HG02798 (cell line): ENCODE data around the gene MAGT1.
"Not testable (repeated sequence)": the region's sequence is repeated elsewhere in the genome, so short reads cannot be mapped to it uniquely, and the experiment has no call there.

ENCODE experiments used
- ATAC-seq: cut with Tn5 transposase; IDR thresholded peaks from one replicate; pipeline ENCODE4 v1.9.1; 2021; ENCODE audit warnings: mild to moderate bottlenecking; ENCODE audit not compliant: unreplicated experiment, poor library complexity

MAGT1 gene

DNA sequence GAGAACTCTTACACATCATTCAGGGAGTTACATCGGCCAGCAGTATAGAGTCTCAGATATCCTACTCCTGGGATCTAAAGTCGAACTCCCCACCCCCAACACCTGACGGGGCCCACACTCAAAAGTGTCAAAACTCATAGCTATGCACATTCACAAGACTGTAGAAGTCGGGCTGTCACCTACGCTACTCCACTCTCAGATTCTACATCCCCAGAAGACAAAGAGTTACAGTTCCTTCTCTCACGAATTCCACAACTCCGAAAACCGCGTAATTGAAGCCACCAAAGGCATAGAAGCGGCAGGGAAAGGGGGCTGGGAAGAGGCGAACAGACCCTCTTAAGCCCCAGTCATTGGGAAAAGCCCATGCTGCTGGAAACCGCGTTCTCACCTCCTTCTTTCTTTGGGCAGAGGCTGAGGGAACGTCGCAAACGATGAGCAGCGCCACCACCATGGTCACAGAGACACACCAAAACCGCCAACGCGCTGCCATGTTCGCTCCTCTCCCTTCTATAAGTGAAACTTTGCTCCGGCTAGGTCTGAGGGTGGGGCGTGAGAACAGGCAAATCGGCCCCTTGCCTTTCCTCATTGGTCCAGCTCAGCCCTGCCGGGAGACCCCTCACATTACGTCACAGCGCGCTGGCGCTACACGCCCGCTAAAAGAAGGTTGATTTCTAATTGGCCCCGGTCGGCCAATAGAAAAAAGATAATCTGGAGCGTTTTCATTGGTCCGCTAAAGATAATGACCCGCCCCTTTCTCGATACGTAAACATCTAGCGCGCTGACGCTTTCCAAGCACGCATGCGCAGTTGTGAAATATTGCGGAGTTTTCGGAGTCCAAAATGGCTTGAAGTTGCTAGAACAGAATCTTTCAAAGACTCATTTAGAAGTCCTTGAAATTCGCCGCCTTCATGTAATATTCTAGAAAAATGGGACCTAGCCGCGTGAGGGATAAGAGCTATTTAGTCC, at the start of gene MAGT1:
TSS of gene MAGT1 (minus strand) at position 515 of the 966 bp plus-strand sequence. CDS start at position 490, 25 bp downstream.
- peak; percentile 94 for ATAC-seq

DNA sequence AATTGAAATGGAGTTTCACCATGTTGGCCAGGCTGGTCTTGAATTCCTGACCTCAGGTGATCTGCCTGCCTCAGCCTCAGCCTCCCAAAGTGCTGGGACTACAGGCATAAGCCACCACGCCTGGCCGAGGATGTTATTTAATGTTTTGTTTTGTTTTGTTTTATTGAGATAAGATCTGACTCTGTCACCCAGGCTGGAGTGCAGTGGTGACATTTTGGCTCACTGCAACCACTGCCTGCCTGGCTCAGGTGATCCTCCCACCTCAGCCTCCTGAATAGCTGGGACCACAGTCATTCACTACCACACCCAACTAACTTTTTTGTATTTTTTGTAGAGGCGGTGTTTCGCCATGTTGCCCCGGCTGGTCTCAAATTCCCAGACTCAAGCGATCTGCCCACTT, 49.8 kb upstream of the MAGT1 start:
- ATAC-seq: not testable (repeated sequence)

DNA sequence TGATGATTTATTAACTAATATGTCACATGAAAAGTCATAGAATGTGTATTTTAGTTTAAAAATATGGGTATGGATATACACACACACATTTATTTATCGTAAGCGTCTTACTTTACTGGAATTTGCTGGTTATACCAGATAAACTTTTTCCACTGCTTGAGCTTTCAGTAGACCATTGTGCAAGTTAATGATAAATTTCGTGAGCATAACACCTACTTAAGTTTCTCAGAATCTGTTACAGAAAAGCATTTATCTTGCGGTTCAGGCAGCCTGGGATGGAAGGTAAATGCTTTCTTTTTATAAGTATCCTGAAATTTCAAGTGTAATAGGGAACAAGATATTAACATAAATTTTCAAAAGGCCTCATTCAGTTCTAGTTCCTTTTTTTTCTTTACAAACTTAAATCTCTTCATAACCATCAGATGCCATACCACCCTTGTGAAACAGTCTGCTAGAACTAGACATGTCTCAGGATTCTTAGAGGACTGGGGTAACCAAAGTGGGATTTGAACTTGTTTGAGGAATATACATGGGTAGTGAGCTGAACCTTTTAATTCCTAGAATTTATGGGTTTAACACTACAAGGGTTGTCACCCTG, 42.9 kb upstream of the MAGT1 start:
- ATAC-seq: no peak

- ATAC-seq: no peak
Measured at GRCh38 chrX:77937291-77937690, 42.1 kb upstream of the MAGT1 start.

- no peak for ATAC-seq
Measured at GRCh38 chrX:77936299-77936698, 41.1 kb upstream of the MAGT1 start.

DNA sequence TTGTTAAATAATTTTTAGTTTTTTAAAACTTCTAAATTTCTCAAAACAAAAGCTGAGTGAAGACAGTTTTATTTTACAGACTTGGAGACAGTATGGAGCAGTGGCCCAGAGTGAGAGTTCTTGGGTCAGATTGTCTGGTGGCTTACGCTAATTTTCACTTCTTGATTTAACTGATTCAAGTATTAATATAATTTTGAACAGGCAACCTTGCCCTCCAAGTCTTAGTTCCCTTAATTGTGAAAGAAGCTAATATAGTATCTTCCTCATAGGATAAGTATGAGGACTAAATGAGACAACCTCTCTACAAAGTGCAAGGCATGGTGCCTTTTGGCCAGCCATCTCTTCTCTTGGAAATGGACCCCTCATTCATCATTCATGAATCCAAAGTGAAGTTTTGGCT, 40.7 kb upstream of the MAGT1 start:
- no peak for ATAC-seq

DNA sequence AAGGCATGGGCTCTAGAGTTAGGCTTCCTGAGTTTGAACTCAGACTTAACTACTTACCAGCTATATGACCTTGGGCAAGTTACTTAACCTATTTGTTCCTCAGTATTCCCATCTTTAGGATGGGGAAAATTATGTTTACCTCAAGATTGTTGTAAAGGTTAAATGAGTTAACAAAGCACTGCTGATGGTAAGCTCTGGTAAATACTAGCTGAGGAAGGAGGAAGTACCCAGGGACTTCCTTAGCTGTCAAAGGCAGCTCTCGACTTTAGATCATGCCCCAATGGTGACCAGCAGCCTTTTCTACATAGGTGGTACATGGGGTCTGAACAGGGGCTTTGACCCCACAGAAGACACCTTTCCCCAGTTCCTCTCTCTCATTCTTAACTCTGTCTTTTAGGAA, 35.3 kb upstream of the MAGT1 start:
- no peak for ATAC-seq

DNA sequence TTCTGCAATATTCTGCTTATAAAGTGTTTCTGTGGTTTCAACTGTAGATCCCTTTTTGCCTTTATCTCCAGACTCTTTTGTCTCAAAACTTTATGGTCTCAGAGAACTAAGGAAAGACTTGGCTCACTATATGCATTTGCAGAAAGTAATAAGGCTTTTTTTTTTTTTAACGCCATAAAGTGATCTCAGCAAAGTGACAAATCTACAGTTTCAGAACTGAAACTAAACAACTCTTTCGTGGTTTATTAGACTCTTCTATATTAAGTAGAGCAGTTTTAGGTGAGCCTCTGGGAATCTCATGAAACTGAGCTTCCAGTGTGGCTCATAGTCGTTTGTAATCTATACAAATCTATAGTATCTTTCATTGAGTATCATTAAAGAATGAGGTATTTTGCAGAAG, 30.5 kb upstream of the MAGT1 start:
- ATAC-seq: no peak

GRCh38 chrX:77924320-77924859, 29.2 kb upstream of the MAGT1 start:
- no peak for ATAC-seq

- ATAC-seq: no peak
Measured at GRCh38 chrX:77922787-77923186, 27.6 kb upstream of the MAGT1 start.

- ATAC-seq: not testable (repeated sequence)
Measured at GRCh38 chrX:77919370-77919769, 24.1 kb upstream of the MAGT1 start.

DNA sequence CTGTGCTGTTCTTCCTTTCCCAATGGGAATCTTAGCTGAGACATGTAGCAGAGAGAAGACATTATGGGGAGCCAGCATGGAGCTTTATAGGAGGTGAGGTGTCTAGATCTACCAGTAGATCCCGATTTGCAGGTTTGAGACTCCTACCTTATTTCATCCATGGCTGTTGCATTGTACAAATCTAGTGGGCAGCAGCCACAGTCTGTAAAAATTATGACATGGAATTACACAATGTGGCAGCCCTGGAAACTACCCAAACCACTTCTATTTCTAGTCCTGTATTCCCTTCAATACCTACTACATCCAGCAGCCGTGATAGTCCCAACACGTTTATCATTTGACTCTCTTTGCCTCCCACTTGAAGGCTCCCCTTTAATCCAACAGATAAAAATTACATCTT, 23.3 kb upstream of the MAGT1 start:
- no peak for ATAC-seq

DNA sequence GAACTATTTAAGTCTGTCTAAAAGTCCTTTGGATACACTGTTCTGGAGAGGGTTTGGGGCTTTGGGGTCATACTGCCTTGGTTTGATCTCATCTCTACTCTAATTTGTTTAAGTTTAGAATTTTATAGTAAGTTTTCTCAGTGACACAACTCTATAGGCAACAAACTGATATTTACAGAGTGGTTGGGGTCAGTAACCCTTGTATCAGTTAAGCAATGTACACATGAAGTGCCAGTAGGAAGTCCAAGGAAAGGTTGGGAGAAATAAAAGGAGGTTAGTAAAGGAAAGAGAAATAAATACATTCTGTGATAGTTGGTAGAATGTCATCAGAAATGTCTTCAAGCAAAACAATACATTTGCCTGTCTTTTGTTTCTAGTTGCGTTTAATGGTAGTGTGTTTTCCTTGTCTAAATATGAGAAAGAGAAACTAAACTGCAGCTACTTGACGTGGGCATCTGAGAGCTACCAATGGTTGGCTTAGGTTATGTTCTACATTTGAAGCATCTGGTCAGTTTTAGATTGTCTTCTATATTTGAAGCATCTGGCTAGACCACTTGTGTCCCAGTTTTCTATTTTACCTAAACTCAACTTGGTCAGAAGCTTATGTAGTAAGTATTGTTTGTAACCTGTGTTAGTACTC, 22.2 kb upstream of the MAGT1 start:
- peak; percentile 75 for ATAC-seq

- peak; percentile 98 for ATAC-seq
Measured at GRCh38 chrX:77910108-77910840, 15.0 kb upstream of the MAGT1 start, which contains the start of gene ATP7A. Gene ATP7A (plus strand): TSS chrX:77910693. CDS start chrX:77971642, 60,949 bp downstream.

GRCh38 chrX:77901506-77901905, 6.3 kb upstream of the MAGT1 start:
- ATAC-seq: no peak

DNA sequence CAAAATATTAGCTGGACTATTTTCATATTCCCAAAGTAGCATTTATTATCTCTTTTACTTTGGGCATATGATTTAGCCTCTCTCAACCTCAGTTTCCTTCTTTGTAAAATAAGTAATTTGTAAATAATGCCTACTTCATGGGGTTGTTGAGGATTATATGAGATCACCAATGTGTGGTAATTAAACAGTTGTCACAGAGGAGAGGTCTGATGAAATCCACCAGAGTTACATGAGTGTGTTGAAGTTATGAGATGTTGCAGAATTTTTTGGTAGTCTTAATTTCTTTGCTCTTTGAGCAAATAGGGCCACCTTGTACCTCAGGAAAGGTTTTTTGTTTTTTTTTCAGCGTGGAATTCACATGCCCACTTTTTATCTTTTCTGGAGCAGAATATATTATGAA, 5.5 kb upstream of the MAGT1 start:
- no peak for ATAC-seq

DNA sequence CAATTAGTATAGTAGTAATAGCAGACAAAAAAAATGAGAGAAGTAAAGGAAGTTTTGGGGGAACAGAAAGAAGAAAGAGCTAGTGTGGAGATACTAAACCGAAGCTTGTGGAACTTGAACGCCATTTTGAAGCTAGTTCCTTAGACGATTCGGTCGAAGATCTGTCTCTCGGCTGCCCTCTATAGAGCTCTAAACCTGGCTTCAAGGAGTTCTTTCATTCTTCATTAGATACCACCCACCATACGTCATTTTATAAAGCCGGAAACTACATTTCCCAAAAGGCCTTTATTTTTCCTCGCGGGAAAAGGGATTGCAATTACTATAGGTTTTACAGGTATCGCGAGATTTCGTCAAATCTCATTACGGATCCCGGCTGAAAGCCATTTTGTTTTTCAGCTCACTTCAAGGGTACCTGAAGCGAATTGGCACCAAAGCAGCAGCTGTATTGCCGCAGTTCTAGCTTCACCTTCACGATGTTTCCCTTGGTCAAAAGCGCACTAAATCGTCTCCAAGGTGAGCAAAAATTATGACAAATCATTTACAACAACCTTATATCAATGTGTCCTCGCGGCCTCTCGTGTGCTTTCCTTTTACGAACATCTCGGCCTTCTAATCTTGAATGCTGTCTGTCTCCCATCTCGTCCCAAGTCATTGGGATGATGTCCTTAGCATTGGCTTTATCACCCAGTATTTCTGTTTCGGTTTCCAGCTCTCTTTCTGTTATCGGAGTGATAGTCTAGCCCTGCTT, 4.0 kb upstream of the MAGT1 start, which contains the start of gene COX7B:
TSS of gene COX7B (plus strand) at position 388 of the 748 bp plus-strand sequence. CDS start at position 474, 86 bp downstream.
- peak; percentile 67 for ATAC-seq

DNA sequence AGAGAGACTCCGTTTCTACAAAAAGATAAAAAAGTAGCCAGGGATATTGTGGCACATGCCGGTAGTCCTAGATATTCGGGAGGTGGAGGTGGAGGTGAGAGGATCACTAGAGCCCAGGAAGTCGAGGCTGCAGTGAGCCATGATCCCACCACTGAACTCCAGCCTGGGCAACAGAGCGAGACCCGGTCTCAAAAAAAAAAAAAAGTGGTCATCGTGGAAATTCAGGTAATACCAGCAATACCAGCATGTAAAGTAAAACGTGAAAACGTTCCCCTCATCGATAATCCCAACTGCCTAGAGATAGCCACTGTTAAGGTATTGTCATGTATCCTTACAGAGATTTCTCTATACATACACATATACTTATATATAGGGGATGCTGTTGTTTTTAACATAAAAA, 1.5 kb downstream of the MAGT1 start:
- no peak for ATAC-seq

DNA sequence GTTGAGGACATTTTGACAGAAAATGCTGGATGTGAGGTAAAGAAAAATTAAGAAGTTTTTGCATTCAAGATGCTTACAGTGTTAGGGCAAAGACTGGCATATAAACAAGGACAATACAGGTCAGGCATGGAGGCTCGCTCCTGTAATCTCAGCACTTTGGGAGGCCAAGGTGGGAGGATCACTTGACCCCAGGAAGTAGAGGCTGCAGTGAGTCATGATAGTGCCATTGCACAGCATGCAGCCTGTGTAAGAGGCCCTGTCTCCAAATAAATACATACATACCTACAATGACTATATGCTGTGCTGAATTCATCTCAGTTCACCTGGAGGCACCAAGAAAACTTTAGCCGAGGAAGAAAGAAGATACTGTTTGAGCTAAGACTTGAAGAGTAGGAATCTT, 2.3 kb downstream of the MAGT1 start:
- ATAC-seq: no peak
